ENCODE measurements around the gene ATP8A2.

The ATP8A2 gene

GRCh38 chr13:26012995-26013394 lies 641.2 kb downstream of the ATP8A2 start:
- DNase-seq (ENCODE audit: low spot score), result no peak

- DNase-seq (ENCODE audit: low spot score), result no peak
Observed at GRCh38 chr13:26015271-26016125, 643.7 kb downstream of the ATP8A2 start.

GRCh38 chr13:26016189-26016588 lies 644.4 kb downstream of the ATP8A2 start:
- no peak for DNase-seq (ENCODE audit: low spot score)

- DNase-seq (ENCODE audit: low spot score), result no peak
Observed at GRCh38 chr13:26017196-26017921, 645.6 kb downstream of the ATP8A2 start.

GRCh38 chr13:26017932-26018665 lies 646.3 kb downstream of the ATP8A2 start:
- no peak for DNase-seq (ENCODE audit: low spot score)

- DNase-seq (ENCODE audit: low spot score), result no peak
Observed at GRCh38 chr13:26019251-26019650, 647.5 kb downstream of the ATP8A2 start.

- peak; percentile 26 for DNase-seq (ENCODE audit: low spot score)
Observed at GRCh38 chr13:26019881-26020870, 648.4 kb downstream of the ATP8A2 start.

GRCh38 chr13:26020891-26021290 lies 649.1 kb downstream of the ATP8A2 start:
- no peak for DNase-seq (ENCODE audit: low spot score)

- DNase-seq (ENCODE audit: low spot score), result no peak
Observed at GRCh38 chr13:26021516-26021915, 649.7 kb downstream of the ATP8A2 start.

- DNase-seq (ENCODE audit: low spot score), result no peak
Observed at GRCh38 chr13:26021956-26022355, 650.2 kb downstream of the ATP8A2 start.

GRCh38 chr13:26022538-26023292 lies 650.9 kb downstream of the ATP8A2 start:
- peak; percentile 45 for DNase-seq (ENCODE audit: low spot score)

- no peak for DNase-seq (ENCODE audit: low spot score)
Observed at GRCh38 chr13:26024558-26024957, 652.8 kb downstream of the ATP8A2 start.

- DNase-seq (ENCODE audit: low spot score), result no peak
Observed at GRCh38 chr13:26025196-26025595, 653.4 kb downstream of the ATP8A2 start.

- DNase-seq (ENCODE audit: low spot score), result no peak
Observed at GRCh38 chr13:26025771-26026170, 654.0 kb downstream of the ATP8A2 start.

- DNase-seq (ENCODE audit: low spot score), result no peak
Observed at GRCh38 chr13:26026211-26026610, 654.4 kb downstream of the ATP8A2 start.

- no peak for DNase-seq (ENCODE audit: low spot score)
Observed at GRCh38 chr13:26029581-26030136, 657.9 kb downstream of the ATP8A2 start.

- no peak for DNase-seq (ENCODE audit: low spot score)
Observed at GRCh38 chr13:26030331-26030730, 658.6 kb downstream of the ATP8A2 start.

GRCh38 chr13:26034018-26034417 lies 662.2 kb downstream of the ATP8A2 start:
- DNase-seq (ENCODE audit: low spot score), result no peak

- no peak for DNase-seq (ENCODE audit: low spot score)
Observed at GRCh38 chr13:26036383-26036782, 664.6 kb downstream of the ATP8A2 start.

GRCh38 chr13:26037302-26037701 lies 665.5 kb downstream of the ATP8A2 start:
- no peak for DNase-seq (ENCODE audit: low spot score)

All from AG08396 (cell line).